Right kidney (tissue), 1 donor: ENCODE results near the gene SOS1.
"Not testable (repeated sequence)": the region's sequence is repeated elsewhere in the genome, so short reads cannot be mapped to it uniquely, and the experiment has no call there.

ENCODE experiments used
- DNase-seq: peaks from one replicate; pipeline ENCODE4 v3.0.0-alpha.2; 2016

Gene SOS1

GRCh38 chr2:39099870-39100728, 20.8 kb downstream of the SOS1 start:
- DNase-seq = no peak

- DNase-seq = no peak
Measured at GRCh38 chr2:39099310-39099869, 21.5 kb downstream of the SOS1 start.

DNA sequence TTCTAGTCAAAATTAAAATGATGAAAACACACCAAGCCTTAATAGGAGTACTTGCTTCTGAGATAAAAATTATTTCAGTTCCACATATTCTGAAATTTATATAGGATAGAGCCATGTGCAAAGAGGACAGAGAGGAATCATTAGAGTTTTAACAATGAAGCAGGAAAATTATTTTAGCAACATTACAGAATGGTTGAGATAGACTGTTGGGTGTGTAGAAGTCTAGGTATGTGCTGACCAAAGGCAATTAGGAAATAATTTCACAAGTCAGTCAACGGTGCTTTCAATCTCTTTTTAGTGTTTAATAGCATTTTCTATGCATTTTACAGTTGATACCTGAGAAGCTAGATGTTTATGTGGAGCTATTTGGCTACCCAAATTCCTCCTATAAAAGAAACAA, 25.2 kb downstream of the SOS1 start:
- DNase-seq = no peak

DNA sequence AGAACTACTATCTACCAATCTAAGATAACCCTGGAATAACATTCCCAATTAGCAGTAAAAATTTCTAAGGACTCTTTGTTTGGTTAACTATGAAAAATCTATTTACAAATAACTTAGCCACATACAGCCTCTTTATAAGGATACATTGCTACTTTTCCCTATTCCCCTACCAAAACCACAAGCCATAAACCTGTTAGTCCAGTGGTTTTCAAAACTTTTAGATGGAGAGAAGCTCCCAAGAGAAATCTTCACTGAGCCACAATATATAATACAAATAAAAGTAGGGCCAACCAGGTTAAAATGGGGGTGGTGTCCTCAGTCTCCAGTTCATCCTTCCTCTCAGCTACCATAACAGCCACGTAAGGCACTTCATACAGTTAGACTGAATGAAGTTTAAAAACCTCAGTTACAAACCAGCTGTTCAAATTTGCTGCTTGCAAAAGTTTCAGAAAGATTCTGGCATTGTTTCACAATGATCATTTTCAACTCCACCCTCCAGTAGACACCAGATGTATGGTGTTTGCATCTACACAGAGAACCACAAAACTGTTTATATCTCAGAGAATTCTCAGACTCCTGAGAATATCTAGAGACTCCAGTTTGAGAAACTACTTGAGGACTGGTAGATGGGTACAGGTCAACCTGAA, 26.0 kb downstream of the SOS1 start:
- DNase-seq = no peak

DNA sequence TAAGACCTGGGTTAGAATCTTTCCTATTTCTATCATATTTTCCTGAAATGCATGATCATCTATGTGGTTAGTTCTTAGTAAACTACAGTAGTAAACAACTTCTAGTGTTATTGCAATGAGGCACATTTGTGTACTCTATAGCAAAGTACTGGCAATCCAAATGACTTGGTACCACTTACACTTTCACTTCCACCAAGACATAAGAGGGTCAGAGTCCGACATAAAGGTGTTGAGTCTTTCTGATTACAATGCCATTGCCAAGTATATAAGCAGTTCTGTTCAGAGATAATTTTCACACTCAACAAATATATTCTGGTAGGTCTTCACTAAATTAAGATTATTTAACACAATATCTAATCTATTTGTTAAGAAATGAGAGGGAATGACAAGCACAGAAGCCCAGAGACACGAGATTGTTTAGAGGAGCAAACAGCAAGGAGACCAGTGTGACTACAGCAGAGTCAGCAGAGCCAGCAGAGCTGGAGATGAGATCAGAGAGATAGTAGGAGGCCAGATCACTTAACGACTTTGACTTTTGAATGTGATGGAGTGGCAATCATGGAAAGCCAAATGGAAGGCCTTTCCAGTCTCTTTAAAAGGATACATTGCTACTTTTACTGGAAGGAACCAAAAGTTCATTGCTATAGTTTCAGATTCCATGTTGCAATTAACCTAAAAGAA, 27.5 kb downstream of the SOS1 start:
- DNase-seq = no peak

DNA sequence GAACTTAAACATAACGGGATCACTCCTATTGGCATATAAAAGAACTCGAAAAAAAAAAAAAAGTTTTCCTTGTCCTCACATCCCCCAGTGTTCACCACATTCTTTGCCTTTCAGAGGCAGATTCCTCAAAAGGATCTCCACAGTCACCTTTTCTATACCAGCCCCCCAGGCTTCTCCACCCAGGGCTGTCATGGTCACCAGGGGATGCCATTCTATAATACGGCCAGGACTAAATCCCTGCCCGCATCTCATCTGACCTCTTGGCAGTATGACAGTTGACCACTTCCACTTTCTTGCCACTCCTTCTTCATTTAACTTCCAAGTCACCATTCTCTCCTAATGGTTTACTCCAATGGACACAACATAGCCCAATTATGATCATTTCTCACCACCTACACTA, 29.3 kb downstream of the SOS1 start:
- no peak for DNase-seq

DNA sequence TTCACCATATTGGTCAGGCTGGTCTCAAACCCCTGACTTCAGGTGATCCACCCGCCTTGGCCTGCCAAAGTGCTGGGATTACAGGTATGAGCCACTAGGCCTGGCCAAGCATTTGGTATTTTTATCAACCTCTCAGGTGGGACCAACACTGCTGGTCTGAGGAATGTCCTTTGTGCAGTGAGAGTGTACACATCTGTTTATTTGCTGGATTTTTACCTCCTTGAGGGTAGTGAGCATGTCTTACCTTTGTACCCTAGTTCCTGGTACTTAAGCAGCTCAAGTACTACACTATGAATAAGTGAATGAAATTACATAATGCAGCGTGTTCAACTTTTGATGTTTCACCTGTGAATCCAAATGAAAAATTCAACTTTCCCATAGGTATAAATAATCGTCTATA, 29.8 kb downstream of the SOS1 start:
- DNase-seq = no peak

- no peak for DNase-seq
Measured at GRCh38 chr2:39080152-39080551, 40.7 kb downstream of the SOS1 start.

GRCh38 chr2:39069890-39070465, 50.9 kb downstream of the SOS1 start:
- DNase-seq = no peak

- no peak for DNase-seq
Measured at GRCh38 chr2:39069136-39069515, 51.7 kb downstream of the SOS1 start.

GRCh38 chr2:39068299-39069135, 52.3 kb downstream of the SOS1 start:
- no peak for DNase-seq

GRCh38 chr2:39065616-39066015, 55.2 kb downstream of the SOS1 start:
- DNase-seq = no peak

- DNase-seq = no peak
Measured at GRCh38 chr2:39062320-39062719, 58.5 kb downstream of the SOS1 start.

DNA sequence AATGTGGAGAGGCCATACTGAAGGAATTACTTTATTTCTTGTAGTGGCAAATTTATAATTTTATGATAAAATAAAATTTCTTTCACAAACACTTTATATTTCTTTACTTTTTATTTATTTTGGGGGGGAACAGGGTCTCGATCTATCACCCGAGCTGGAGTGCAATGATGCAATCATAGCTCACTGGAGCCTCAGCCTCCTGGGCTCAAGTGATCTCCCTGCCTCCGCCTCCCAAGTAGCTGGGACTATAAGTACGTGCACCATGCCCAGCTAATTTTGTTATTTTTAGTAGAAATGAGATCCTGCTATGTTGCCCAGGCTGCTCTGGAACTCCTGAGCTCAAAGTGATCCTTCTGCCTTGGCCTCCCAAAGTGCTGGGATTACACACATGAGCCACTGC, 59.6 kb downstream of the SOS1 start:
- no peak for DNase-seq

DNA sequence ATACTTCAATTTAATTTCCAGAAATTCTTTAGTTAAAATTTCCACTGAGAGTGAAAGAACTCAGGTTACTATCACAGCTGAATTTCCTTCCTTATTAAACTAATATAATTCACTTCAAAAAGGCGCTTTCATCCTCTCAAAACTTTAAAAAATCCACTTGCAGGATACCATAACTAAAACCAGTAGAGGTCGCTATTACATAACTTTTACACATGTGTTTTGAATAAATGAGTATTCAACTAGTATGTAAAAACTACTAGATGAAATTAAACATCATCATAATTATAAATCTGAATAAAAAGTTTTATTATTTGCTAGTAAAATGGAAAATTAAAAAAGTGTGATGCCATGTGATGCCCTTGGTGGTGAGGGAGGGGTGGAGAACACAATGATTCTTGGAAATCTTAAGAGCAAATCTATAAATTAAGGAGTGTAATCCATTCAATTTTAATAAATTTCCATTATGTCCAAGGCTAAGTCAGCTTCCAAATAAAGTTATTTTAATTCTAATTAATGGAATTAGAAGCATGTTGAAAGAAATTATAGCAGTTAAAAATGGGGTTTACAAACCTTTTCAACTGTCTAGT, 61.4 kb downstream of the SOS1 start:
- no peak for DNase-seq

DNA sequence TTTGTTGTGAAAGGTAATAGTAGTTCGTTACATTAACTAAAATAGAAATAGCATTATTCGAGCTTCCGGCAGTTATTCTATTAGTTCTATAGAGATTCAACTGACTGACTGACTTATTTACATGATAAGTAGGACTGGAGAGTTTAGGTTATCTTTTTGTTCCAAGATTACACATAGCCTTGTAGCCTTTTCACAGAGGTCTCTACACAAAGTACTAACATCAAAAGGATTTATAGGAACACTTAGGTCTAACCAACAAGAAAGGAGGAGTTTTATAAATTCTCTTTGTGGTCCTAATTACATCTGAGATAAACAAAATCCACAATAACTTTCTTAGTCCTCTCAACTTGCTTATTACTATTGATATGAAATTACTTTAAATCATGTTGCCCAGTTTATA, 62.8 kb downstream of the SOS1 start:
- no peak for DNase-seq

- not testable (repeated sequence) for DNase-seq
Measured at GRCh38 chr2:39052665-39053064, 68.2 kb downstream of the SOS1 start.

- no peak for DNase-seq
Measured at GRCh38 chr2:39050109-39050508, 70.7 kb downstream of the SOS1 start.

- DNase-seq = no peak
Measured at GRCh38 chr2:39039072-39039471, 81.8 kb downstream of the SOS1 start.

- DNase-seq = no peak
Measured at GRCh38 chr2:39033980-39034379, 86.9 kb downstream of the SOS1 start.

- DNase-seq = no peak
Measured at GRCh38 chr2:39027421-39027820, 93.4 kb downstream of the SOS1 start.
